Esophagus muscularis mucosa (tissue), 4 donors: ENCODE results near the gene TOM1L2. TPM values are rescaled to one million over a fixed set of nuclear protein-coding genes. Genes with fewer than 3 reads are reported as not detected.

Experiments used
- DNase-seq: peaks from one replicate; pipeline ENCODE4 v3.0.0-alpha.2; 2017; ENCODE audit errors: extremely low spot score
- H3K27ac ChIP-seq, 4 donors: fragments of 200-600 bp; sonication (generic); replicated peaks in 1 of 4; 1 replicate in 3 of 4; 2 replicates in 1 of 4; pipeline ENCODE4 v1.5.1; 2016 to 2019; ENCODE audit warnings: mild to moderate bottlenecking in 1 of 4
- H3K27me3 ChIP-seq, 4 donors: fragments of 200-600 bp; sonication (generic); one replicate each; pipeline versions ENCODE4 v1.5.1 to v1.6.0; 2016 to 2019
- H3K36me3 ChIP-seq, 4 donors: fragments of 200-600 bp; sonication (generic); one replicate each; pipeline ENCODE4 v1.5.1; 2016 to 2019
- H3K4me1 ChIP-seq, 4 donors: fragments of 200-600 bp; sonication (generic); one replicate each; pipeline ENCODE4 v1.5.1; 2016 to 2019
- H3K4me3 ChIP-seq, 4 donors: fragments of 200-600 bp; sonication (generic); 1 replicate in 2 of 4; 2 replicates in 2 of 4; pipeline ENCODE4 v1.5.1; 2016 to 2019; ENCODE audit warnings: mild to moderate bottlenecking in 4 of 4, moderate library complexity in 1 of 4
- H3K9me3 ChIP-seq, 4 donors: fragments of 200-600 bp; sonication (generic); 1 replicate in 3 of 4; 2 replicates in 1 of 4; pipeline ENCODE4 v1.5.1; 2016 to 2019
- EP300 ChIP-seq: sonication (generic); formaldehyde crosslinking; IDR thresholded peaks from one replicate; pipeline ENCODE4 v1.6.1; 2017; ENCODE audit warnings: antibody characterized with exemption
- POLR2A ChIP-seq: fragments of 450-650 bp; IDR thresholded peaks from one replicate; pipeline ENCODE4 v1.6.1; 2017; ENCODE audit warnings: antibody characterized with exemption, moderate library complexity, mild to moderate bottlenecking, low read depth
- POLR2AphosphoS5 ChIP-seq, 2 donors: sonication (generic); formaldehyde crosslinking; IDR thresholded peaks; one replicate each; pipeline ENCODE4 v1.6.1; 2017; ENCODE audit warnings: antibody characterized with exemption in 2 of 2
- WGBS: methylation state at CpG from one replicate; pipeline ENCODE4 v1.1.5; 2018; 5-methylcytosine and 5-hydroxymethylcytosine counted together
- intact Hi-C: fragments of 100-400 bp; cut with DNase I; formaldehyde crosslinking; loops from one replicate; pipeline ENCODE4 v1.15.1; 2023
- total RNA-seq, 4 donors: library from RNA; depleted of rRNA; stranded (reverse); fragments of >200 nt; gene quantifications; one replicate each; pipeline versions ENCODE4 v1.1.0 to v1.2.1, GENCODE V29; 2016
- TF ChIP-seq, protein P1 (sequence below), 3 experiments: fragments of 200-600 bp in 2 of 3; fragments of 450-650 bp in 1 of 3; sonication (generic) in 2 of 3; IDR thresholded peaks; one replicate each; pipeline ENCODE4 v1.5.1; 2017 to 2019; ENCODE audit warnings: antibody characterized with exemption in 3 of 3, mild to moderate bottlenecking in 2 of 3, moderate library complexity in 1 of 3

TOM1L2 gene
- total RNA-seq, 4 donors from 2014 or later, result 64.4 to 96.9 (median 75.0) TPM

GRCh38 chr17:18004884-18005305 is 32.7 kb upstream of the TOM1L2 start:
- no peak overlapping the region for H3K4me3 ChIP-seq
- intact Hi-C loops, result no loop called here
- peaks cover 0 to 40% (median 9%) of the 10 kb centered on the region in 4 donors for H3K36me3 ChIP-seq
- TF ChIP-seq, protein P1, sequence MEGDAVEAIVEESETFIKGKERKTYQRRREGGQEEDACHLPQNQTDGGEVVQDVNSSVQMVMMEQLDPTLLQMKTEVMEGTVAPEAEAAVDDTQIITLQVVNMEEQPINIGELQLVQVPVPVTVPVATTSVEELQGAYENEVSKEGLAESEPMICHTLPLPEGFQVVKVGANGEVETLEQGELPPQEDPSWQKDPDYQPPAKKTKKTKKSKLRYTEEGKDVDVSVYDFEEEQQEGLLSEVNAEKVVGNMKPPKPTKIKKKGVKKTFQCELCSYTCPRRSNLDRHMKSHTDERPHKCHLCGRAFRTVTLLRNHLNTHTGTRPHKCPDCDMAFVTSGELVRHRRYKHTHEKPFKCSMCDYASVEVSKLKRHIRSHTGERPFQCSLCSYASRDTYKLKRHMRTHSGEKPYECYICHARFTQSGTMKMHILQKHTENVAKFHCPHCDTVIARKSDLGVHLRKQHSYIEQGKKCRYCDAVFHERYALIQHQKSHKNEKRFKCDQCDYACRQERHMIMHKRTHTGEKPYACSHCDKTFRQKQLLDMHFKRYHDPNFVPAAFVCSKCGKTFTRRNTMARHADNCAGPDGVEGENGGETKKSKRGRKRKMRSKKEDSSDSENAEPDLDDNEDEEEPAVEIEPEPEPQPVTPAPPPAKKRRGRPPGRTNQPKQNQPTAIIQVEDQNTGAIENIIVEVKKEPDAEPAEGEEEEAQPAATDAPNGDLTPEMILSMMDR (IDR thresholded peaks at IDR 0.05), result no peak
- no peak for TF ChIP-seq POLR2A
- no peak for TF ChIP-seq POLR2AphosphoS5 (IDR thresholded peaks at IDR 0.05)
- TF ChIP-seq EP300, result no peak
- 86% methylated on average over 9 of the region's 9 CpGs for WGBS
- H3K27ac ChIP-seq, result no peak overlapping the region
- H3K27me3 ChIP-seq, result no peaks in the 10 kb centered on the region
- no peak for DNase-seq
- no peaks in the 10 kb centered on the region for H3K4me1 ChIP-seq
- no peaks in the 10 kb centered on the region for H3K9me3 ChIP-seq

- no peak for TF ChIP-seq EP300
- TF ChIP-seq POLR2AphosphoS5 (IDR thresholded peaks at IDR 0.05), result no peak
- TF ChIP-seq, protein P1 (IDR thresholded peaks at IDR 0.05), result no peak
- TF ChIP-seq POLR2A, result no peak
- intact Hi-C loops, result no loop called here
- H3K9me3 ChIP-seq, result no peaks in the 10 kb centered on the region
- WGBS, result 83% methylated on average over 6 of the region's 9 CpGs
- H3K4me3 ChIP-seq, result no peak overlapping the region
- DNase-seq, result no peak
- H3K27me3 ChIP-seq, result no peaks in the 10 kb centered on the region
- H3K36me3 ChIP-seq, result peaks cover 0 to 35% (median 9%) of the 10 kb centered on the region in 4 donors
- no peaks in the 10 kb centered on the region for H3K4me1 ChIP-seq
- no peak overlapping the region for H3K27ac ChIP-seq
Observed at GRCh38 chr17:18004345-18004744, 32.1 kb upstream of the TOM1L2 start.

- DNase-seq, result no peak
- Histone ChIP-seq H3K36me3 (peaks cover 0 to 14% (median 4%) of the 10 kb centered on the region in 4 donors), H3K27ac (no peak overlapping the region), H3K4me1 (no peaks in the 10 kb centered on the region), H3K4me3 (no peak overlapping the region), H3K9me3 (no peaks in the 10 kb centered on the region), H3K27me3 (no peaks in the 10 kb centered on the region)
- 92% methylated on average over 2 of the region's 2 CpGs for WGBS
- intact Hi-C loops, result no loop called here
- TF ChIP-seq, protein P1 (IDR thresholded peaks at IDR 0.05), result no peak
- TF ChIP-seq EP300 (no peak), POLR2A (no peak), POLR2AphosphoS5 (IDR thresholded peaks at IDR 0.05) (no peak)
Observed at GRCh38 chr17:18002171-18002570, 30.0 kb upstream of the TOM1L2 start.

DNA sequence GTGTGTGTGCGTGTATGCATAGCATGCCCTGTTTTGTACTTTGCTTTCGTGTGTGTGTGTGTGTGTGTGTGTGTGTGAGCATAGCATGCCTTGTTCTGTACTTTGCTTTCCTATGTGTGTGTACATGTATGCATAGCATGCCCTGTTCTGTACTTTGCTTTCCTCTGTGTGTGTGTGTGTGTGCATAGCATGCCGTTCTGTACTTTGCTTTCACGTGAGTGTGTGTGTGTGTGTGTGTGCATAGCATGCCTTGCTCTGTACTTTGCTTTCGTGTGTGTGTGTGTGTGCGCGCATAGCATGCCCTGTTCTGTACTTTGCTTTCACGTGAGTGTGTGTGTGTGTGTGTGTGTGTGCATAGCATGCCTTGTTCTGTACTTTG is 27.8 kb upstream of the TOM1L2 start:
- intact Hi-C loops, result no loop called here
- Histone ChIP-seq H3K27me3 (no peaks in the 10 kb centered on the region), H3K4me1 (no peaks in the 10 kb centered on the region), H3K4me3 (no peak overlapping the region), H3K36me3 (peaks cover 0 to 5% (median 0%) of the 10 kb centered on the region in 4 donors), H3K9me3 (no peaks in the 10 kb centered on the region), H3K27ac (no peak overlapping the region)
- DNase-seq, result no peak
- TF ChIP-seq POLR2A, result no peak
- no peak for TF ChIP-seq POLR2AphosphoS5 (IDR thresholded peaks at IDR 0.05)
- TF ChIP-seq, protein P1 (IDR thresholded peaks at IDR 0.05), result no peak
- TF ChIP-seq EP300, result no peak
- 73% methylated on average over 8 of the region's 8 CpGs for WGBS
